SK-N-SH (cell line): Measurements from ENCODE around the gene CLCN6. TPM values are rescaled to one million over a fixed set of nuclear protein-coding genes. Genes with fewer than 3 reads are reported as not detected.

Source experiments
- CTCF ChIA-PET: fragments of 300-600, 350-600 bp; formaldehyde crosslinking; extraction: SDS; loops from one replicate; lab custom pipeline; 2021; lab: Yijun Ruan, JAX
- POLR2A ChIA-PET: fragments of 350-600 bp; sonication (Branson Sonifier 250); formaldehyde crosslinking; extraction: SDS; loops from one replicate; lab custom pipeline; 2020; ENCODE audit warnings: antibody characterized with exemption, inconsistent platforms; lab: Yijun Ruan, JAX
- DNase-seq: peaks from one replicate; pipeline ENCODE4 v3.0.0; 2012
- H2AFZ ChIP-seq: fragments of 200-600 bp; sonication (generic); 2 replicates; pipeline ENCODE4 v1.8.1; 2016; ENCODE audit warnings: antibody characterized with exemption, mild to moderate bottlenecking, low read depth
- H3F3A ChIP-seq: fragments of 200-600 bp; sonication (generic); replicated peaks from 2 replicates; pipeline ENCODE3; 2016; ENCODE audit warnings: antibody characterized with exemption, mild to moderate bottlenecking; ENCODE audit not compliant: insufficient read depth
- H3K27ac ChIP-seq, 2 experiments: fragments of 200-500 bp in 1 of 2; fragments of 200-600 bp in 1 of 2; sonication (Bioruptor generic) in 1 of 2; sonication (generic), shearing (Covaris generic) in 1 of 2; 2 replicates each; pipeline versions ENCODE4 v1.5.1 to v1.6.1; 2014 to 2016; ENCODE audit warnings: low read depth in 2 of 2, inconsistent platforms in 1 of 2, low read length in 1 of 2, mild to moderate bottlenecking in 1 of 2, mixed read lengths in 1 of 2
- H3K27me3 ChIP-seq: fragments of 200-600 bp; sonication (generic), shearing (Covaris generic); 2 replicates; pipeline ENCODE4 v1.6.1; 2016; ENCODE audit warnings: mixed run types; ENCODE audit not compliant: insufficient read depth
- H3K36me3 ChIP-seq, 2 experiments: fragments of 200-500 bp in 1 of 2; fragments of 200-600 bp in 1 of 2; sonication (Bioruptor generic) in 1 of 2; sonication (generic) in 1 of 2; replicated peaks in 1 of 2; 2 replicates each; pipeline versions ENCODE3 to v1.5.1; 2014 to 2016; ENCODE audit warnings: low read length in 1 of 2, mild to moderate bottlenecking in 1 of 2; ENCODE audit not compliant: insufficient read depth in 2 of 2, control insufficient read depth in 1 of 2
- H3K4me1 ChIP-seq, 2 experiments: fragments of 200-500 bp in 1 of 2; fragments of 200-600 bp in 1 of 2; sonication (Bioruptor generic) in 1 of 2; sonication (generic), shearing (Covaris generic) in 1 of 2; 2 replicates each; pipeline versions ENCODE4 v1.5.1 to v1.6.1; 2014 to 2016; ENCODE audit warnings: low read depth in 1 of 2, low read length in 1 of 2, mixed run types in 1 of 2; ENCODE audit not compliant: insufficient read depth in 2 of 2, control insufficient read depth in 1 of 2
- H3K4me2 ChIP-seq: fragments of 200-600 bp; sonication (generic), shearing (Covaris generic); 2 replicates; pipeline ENCODE4 v1.6.1; 2017; ENCODE audit warnings: mixed run types
- H3K4me3 ChIP-seq, 2 experiments: fragments of 200-500 bp in 1 of 2; fragments of 200-600 bp in 1 of 2; sonication (Bioruptor generic) in 1 of 2; sonication (generic), shearing (Covaris generic) in 1 of 2; 2 replicates each; pipeline versions ENCODE4 v1.5.1 to v1.8.1; 2014 to 2016; ENCODE audit warnings: low read depth in 2 of 2, inconsistent platforms in 1 of 2, low read length in 1 of 2, mild to moderate bottlenecking in 1 of 2, mixed read lengths in 1 of 2, moderate library complexity in 1 of 2
- H3K79me2 ChIP-seq: fragments of 200-600 bp; sonication (generic); 2 replicates; pipeline ENCODE4 v1.8.1; 2017; ENCODE audit warnings: mild to moderate bottlenecking; ENCODE audit not compliant: insufficient read depth
- H3K9ac ChIP-seq: fragments of 200-600 bp; sonication (generic); 2 replicates; pipeline ENCODE4 v1.6.1; 2017; ENCODE audit warnings: mixed run types
- H3K9me2 ChIP-seq: fragments of 200-600 bp; sonication (generic); 2 replicates; pipeline ENCODE4 v1.6.1; 2017; ENCODE audit warnings: mixed run types
- H3K9me3 ChIP-seq: fragments of 200-600 bp; sonication (generic); 2 replicates; pipeline ENCODE4 v1.6.1; 2017; ENCODE audit warnings: mixed run types, mild to moderate bottlenecking, moderate library complexity
- H4K20me1 ChIP-seq: fragments of 200-600 bp; sonication (generic); 2 replicates; pipeline ENCODE4 v1.6.1; 2017; ENCODE audit warnings: mild to moderate bottlenecking, mixed run types; ENCODE audit not compliant: insufficient read depth
- EP300 ChIP-seq, 2 experiments: IDR thresholded peaks; 2 replicates each; pipeline versions ENCODE4 v1.4.0 to v1.6.1; 2012; ENCODE audit warnings: borderline replicate concordance in 1 of 2, low read depth in 1 of 2, low read length in 1 of 2
- EZH2phosphoT487 ChIP-seq: fragments of 200-600 bp; sonication (generic); IDR thresholded peaks from 2 replicates; pipeline ENCODE4 v1.6.1; 2017; ENCODE audit warnings: low read depth, mixed run types, mild to moderate bottlenecking, antibody characterized with exemption, moderate library complexity, borderline replicate concordance
- FOSL2 ChIP-seq: IDR thresholded peaks from 2 replicates; pipeline ENCODE4 v1.4.0; 2012; ENCODE audit warnings: low read depth, mild to moderate bottlenecking, moderate library complexity, borderline replicate concordance
- FOXM1 ChIP-seq: IDR thresholded peaks from 2 replicates; pipeline ENCODE4 v1.4.0; 2012; ENCODE audit warnings: low read depth, mild to moderate bottlenecking
- JUND ChIP-seq: IDR thresholded peaks from 2 replicates; pipeline ENCODE4 v1.4.0; 2012
- MEF2A ChIP-seq: IDR thresholded peaks from 2 replicates; pipeline ENCODE4 v1.4.0; 2012; ENCODE audit warnings: low read depth, borderline replicate concordance
- MXI1 ChIP-seq: IDR thresholded peaks from 2 replicates; pipeline ENCODE4 v1.6.1; 2012; ENCODE audit warnings: mild to moderate bottlenecking, low read depth, low read length, improper control_type of control experiment
- NRF1 ChIP-seq: IDR thresholded peaks from 2 replicates; pipeline ENCODE4 v1.6.1; 2012; ENCODE audit warnings: low read depth, mild to moderate bottlenecking, low read length
- POLR2AphosphoS5 ChIP-seq: IDR thresholded peaks from 2 replicates; pipeline ENCODE4 v1.6.1; 2012; ENCODE audit warnings: low read depth, low read length
- RAD21 ChIP-seq: IDR thresholded peaks from 2 replicates; pipeline ENCODE4 v1.6.1; 2012; ENCODE audit warnings: mild to moderate bottlenecking, low read length
- RFX5 ChIP-seq: IDR thresholded peaks from 2 replicates; pipeline ENCODE4 v1.6.1; 2012; ENCODE audit warnings: mild to moderate bottlenecking, improper control_type of control experiment, low read length
- SMC3 ChIP-seq: IDR thresholded peaks from 2 replicates; pipeline ENCODE4 v1.6.1; 2012; ENCODE audit warnings: low read depth, low read length, improper control_type of control experiment
- USF1 ChIP-seq: IDR thresholded peaks from 2 replicates; pipeline ENCODE4 v1.4.0; 2012; ENCODE audit warnings: low read depth, borderline replicate concordance
- USF2 ChIP-seq: fragments of 150-350 bp; IDR thresholded peaks from 2 replicates; pipeline ENCODE4 v1.6.1; 2017; ENCODE audit warnings: antibody characterized with exemption, low read length, low read depth, borderline replicate concordance
- WGBS: methylation state at CpG from one replicate; pipeline ENCODE4 v1.1.6; 2017; ENCODE audit warnings: low lambda C conversion rate; 5-methylcytosine and 5-hydroxymethylcytosine counted together
- polyA plus RNA-seq, 3 experiments: library from polyadenylated mRNA; depleted of rRNA; stranded (reverse); fragments of >200 nt; gene quantifications; 2 replicates each; pipeline ENCODE4 v1.2.3, GENCODE V29; 2012
- TF ChIP-seq, protein P1 (sequence below): IDR thresholded peaks from 2 replicates; pipeline ENCODE4 v1.6.1; 2012; ENCODE audit warnings: mild to moderate bottlenecking, low read depth, low read length, moderate library complexity
- TF ChIP-seq, protein P2 (sequence below): fragments of 200-600 bp; sonication (generic); IDR thresholded peaks from 2 replicates; pipeline ENCODE4 v1.6.1; 2017; ENCODE audit warnings: antibody characterized with exemption, mild to moderate bottlenecking, moderate library complexity

CLCN6 gene
- polyA plus RNA-seq, 1 of the 3 experiments (the other 2 are of a cell fraction) = 7.4 TPM

- TF ChIP-seq, protein P1, sequence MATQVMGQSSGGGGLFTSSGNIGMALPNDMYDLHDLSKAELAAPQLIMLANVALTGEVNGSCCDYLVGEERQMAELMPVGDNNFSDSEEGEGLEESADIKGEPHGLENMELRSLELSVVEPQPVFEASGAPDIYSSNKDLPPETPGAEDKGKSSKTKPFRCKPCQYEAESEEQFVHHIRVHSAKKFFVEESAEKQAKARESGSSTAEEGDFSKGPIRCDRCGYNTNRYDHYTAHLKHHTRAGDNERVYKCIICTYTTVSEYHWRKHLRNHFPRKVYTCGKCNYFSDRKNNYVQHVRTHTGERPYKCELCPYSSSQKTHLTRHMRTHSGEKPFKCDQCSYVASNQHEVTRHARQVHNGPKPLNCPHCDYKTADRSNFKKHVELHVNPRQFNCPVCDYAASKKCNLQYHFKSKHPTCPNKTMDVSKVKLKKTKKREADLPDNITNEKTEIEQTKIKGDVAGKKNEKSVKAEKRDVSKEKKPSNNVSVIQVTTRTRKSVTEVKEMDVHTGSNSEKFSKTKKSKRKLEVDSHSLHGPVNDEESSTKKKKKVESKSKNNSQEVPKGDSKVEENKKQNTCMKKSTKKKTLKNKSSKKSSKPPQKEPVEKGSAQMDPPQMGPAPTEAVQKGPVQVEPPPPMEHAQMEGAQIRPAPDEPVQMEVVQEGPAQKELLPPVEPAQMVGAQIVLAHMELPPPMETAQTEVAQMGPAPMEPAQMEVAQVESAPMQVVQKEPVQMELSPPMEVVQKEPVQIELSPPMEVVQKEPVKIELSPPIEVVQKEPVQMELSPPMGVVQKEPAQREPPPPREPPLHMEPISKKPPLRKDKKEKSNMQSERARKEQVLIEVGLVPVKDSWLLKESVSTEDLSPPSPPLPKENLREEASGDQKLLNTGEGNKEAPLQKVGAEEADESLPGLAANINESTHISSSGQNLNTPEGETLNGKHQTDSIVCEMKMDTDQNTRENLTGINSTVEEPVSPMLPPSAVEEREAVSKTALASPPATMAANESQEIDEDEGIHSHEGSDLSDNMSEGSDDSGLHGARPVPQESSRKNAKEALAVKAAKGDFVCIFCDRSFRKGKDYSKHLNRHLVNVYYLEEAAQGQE = no peak
- no peak for TF ChIP-seq POLR2AphosphoS5
These were observed 79.9 kb downstream of the CLCN6 start (continued) for GRCh38 chr1:11885916-11886315.

DNA sequence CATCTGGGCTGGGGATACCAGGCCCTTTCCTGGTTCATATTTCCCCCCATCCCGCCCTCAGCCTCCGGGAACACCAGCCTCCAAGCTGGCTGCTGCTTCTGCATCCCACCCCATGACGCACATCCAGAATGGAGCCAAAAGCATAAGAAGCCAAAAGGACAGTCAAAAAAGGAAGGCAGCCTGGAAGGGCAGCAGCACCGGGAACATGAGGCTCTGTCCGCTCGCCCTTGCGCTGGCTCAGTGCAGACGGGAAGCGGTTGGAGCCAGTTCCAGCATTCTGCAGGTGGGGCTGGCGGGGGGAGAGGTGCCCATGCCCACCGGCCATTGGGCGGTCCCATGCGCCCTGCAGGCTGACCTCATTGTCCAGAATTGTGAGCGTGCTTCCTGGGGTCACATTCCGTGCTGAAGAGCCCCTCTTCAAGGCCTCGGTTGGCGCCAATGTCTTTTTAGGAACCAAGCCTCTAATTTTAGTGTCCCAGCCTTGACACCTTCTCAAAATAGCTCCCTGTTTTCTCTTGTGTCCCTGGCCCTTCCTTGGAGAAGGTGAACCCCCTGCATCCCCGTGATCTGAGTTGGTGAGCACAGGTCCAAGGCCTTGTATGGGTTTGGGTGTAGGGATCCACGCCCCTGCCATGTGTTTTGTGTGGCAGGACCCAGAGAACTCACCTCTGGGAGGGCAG lies 81.1 kb downstream of the CLCN6 start:
- no peak for DNase-seq
- H3K27me3 ChIP-seq = 0 out of 2 replicates have a peak, but pooled peaks cover 4% of the 10 kb centered on the region
- H3K36me3 ChIP-seq = no peaks in the 10 kb centered on the region
- H3K4me1 ChIP-seq = peaks cover 0 to 20% of the 10 kb centered on the region in 2 experiments; a peak in 2 of 4 replicates
- H4K20me1 ChIP-seq = no peaks in the 10 kb centered on the region
- no peak for TF ChIP-seq POLR2AphosphoS5
- H2AFZ ChIP-seq = no peak overlapping the region
- no peaks in the 10 kb centered on the region for H3F3A ChIP-seq
- H3K9ac ChIP-seq = no peak overlapping the region
- ChIA-PET POLR2A (interaction anchor here (0.6 to 1.1 kb wide), 2 partner anchors 45 to 75 kb away, joined by 3 to 5 read pairs; no protein-coding TSS in a partner anchor), CTCF (interaction anchor here (0.6 to 5.3 kb wide), 4 partner anchors 17 to 80 kb away, joined by 3 to 48 read pairs (median 5); no protein-coding TSS in a partner anchor)
- no peaks in the 10 kb centered on the region for H3K9me3 ChIP-seq
- no peak overlapping the region for H3K27ac ChIP-seq
- 66% methylated on average over 8 of the region's 19 CpGs for WGBS
- no peaks in the 10 kb centered on the region for H3K9me2 ChIP-seq
- H3K4me2 ChIP-seq = no peak overlapping the region
- H3K79me2 ChIP-seq = no peaks in the 10 kb centered on the region
- H3K4me3 ChIP-seq = no peak overlapping the region

DNA sequence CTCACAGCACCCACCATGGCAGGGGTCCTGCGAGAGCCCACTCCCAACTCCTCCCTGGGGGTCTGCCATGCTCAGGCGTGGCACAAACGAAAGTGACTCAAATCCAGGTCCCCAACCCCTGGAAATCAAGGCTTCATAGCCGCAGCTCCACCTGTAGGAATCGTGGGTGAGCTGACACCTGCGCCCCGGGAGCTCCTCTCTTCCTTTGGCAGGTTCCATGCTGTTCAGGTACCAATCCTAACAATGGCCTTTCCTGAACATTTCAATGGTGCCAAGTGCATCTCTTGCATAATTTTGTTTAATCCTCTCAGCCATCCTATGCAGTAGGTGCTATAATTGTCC lies 81.6 kb downstream of the CLCN6 start:
- H3K36me3 ChIP-seq = no peaks in the 10 kb centered on the region
- no peaks in the 10 kb centered on the region for H3K9me3 ChIP-seq
- WGBS = 94% methylated on average over 3 of the region's 7 CpGs
- no peak overlapping the region for H3K9ac ChIP-seq
- H3K4me2 ChIP-seq = no peak overlapping the region
- no peaks in the 10 kb centered on the region for H3K79me2 ChIP-seq
- H3K9me2 ChIP-seq = no peaks in the 10 kb centered on the region
- peaks cover 0 to 19% of the 10 kb centered on the region in 2 experiments; a peak in 2 of 4 replicates for H3K4me1 ChIP-seq
- no peak overlapping the region for H3K27ac ChIP-seq
- POLR2A ChIA-PET = interaction anchor here (1.1 kb wide), 1 partner anchor 46 kb away, joined by 3 read pairs; no protein-coding TSS in a partner anchor
- CTCF ChIA-PET = interaction anchor here (0.9 to 5.3 kb wide), 4 partner anchors 17 to 237 kb away, joined by 3 to 48 read pairs (median 5); no protein-coding TSS in a partner anchor
- no peaks in the 10 kb centered on the region for H4K20me1 ChIP-seq
- DNase-seq = no peak
- H3F3A ChIP-seq = no peaks in the 10 kb centered on the region
- no peak overlapping the region for H2AFZ ChIP-seq
- no peak overlapping the region for H3K4me3 ChIP-seq
- 0 out of 2 replicates have a peak, but pooled peaks cover 6% of the 10 kb centered on the region for H3K27me3 ChIP-seq
- TF ChIP-seq FOSL2 (no peak), MEF2A (no peak), SMC3 (no peak), JUND (no peak), EP300 (IDR thresholded peaks at IDR 0.05; ENCODE audit: borderline replicate concordance in 1 of 2, low read depth in 1 of 2, low read length in 1 of 2) (no peak), EZH2phosphoT487 (no peak), POLR2AphosphoS5 (no peak), USF2 (no peak), RAD21 (no peak), FOXM1 (no peak), MXI1 (no peak), NRF1 (no peak), USF1 (no peak), RFX5 (no peak)
- TF ChIP-seq, protein P2, sequence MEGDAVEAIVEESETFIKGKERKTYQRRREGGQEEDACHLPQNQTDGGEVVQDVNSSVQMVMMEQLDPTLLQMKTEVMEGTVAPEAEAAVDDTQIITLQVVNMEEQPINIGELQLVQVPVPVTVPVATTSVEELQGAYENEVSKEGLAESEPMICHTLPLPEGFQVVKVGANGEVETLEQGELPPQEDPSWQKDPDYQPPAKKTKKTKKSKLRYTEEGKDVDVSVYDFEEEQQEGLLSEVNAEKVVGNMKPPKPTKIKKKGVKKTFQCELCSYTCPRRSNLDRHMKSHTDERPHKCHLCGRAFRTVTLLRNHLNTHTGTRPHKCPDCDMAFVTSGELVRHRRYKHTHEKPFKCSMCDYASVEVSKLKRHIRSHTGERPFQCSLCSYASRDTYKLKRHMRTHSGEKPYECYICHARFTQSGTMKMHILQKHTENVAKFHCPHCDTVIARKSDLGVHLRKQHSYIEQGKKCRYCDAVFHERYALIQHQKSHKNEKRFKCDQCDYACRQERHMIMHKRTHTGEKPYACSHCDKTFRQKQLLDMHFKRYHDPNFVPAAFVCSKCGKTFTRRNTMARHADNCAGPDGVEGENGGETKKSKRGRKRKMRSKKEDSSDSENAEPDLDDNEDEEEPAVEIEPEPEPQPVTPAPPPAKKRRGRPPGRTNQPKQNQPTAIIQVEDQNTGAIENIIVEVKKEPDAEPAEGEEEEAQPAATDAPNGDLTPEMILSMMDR = no peak
